ENCODE results near the gene SRPK2. TPM values are rescaled to one million over a fixed set of nuclear protein-coding genes. Genes with fewer than 3 reads are reported as not detected.
A peak's percentile ranks its signal among the peaks of the same experiment; 100 is the strongest.

The SRPK2 gene
- total RNA-seq, 2 donors from 2014 or later, result 60.3 to 76.2 TPM

DNA sequence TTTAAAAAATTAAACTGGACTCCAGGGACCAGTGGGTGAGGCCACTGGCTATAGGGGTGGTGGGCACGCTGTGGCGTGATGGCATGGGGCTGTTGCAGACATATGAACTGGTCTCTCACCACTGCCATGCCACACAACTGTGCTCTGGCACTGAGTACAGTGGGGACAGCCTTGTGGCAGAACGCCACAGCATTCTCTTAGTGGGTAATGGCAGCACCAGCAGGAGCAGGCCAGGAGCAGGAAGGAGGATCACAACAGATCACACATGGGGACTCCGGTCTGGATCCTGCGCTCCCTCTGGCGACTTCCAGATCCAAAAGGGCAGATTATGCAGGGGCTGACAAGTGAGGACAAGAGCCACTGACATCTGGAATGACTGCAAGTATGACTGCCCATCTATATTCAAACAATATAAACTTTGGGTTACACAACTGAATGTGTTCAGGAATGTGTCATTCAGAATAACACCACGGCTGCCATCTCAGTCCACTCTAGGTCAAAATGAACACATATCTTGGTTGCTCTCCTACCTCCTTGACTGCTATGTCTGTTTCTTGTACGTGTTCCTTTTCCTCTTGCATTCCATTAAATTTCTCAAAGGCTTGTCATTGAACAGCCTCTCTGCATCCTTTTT is 198.7 kb downstream of the SRPK2 start:
- no peak for DNase-seq

DNA sequence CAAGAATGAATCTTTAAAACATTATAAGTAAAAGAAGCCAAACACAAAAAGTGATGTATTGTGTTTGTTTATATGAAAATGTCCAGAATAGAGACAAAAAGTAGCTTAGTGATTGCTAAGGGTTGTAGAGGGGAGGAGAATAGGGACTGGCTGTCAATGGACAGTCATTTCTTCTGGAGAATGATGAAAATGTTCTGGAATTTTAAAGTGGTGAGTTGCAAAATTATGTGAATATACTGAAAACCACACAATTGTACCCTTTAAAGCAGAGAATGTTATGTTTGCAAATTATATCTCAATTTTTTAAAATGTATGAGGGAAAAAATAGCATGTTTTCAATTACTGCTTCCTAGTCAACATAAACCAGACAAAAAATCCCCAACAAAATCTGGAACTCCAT is 200.5 kb downstream of the SRPK2 start:
- H3K27ac ChIP-seq (ENCODE audit: low read depth, low read length), result no peak overlapping the region
- Mint-ChIP-seq H3K4me3 (no peak overlapping the region), H3K36me3 (ENCODE audit: low read depth) (no peaks in the 10 kb centered on the region), H3K27me3 (ENCODE audit: insufficient read depth) (no peaks in the 10 kb centered on the region), H3K27ac (no peak overlapping the region), H3K9me3 (no peaks in the 10 kb centered on the region), H3K4me1 (no peaks in the 10 kb centered on the region)
- no peaks in the 10 kb centered on the region for H3K36me3 ChIP-seq (ENCODE audit: control insufficient read depth, insufficient read depth, low read length)
- H3K9me3 ChIP-seq (ENCODE audit: control insufficient read depth, low read length), result no peaks in the 10 kb centered on the region
- H3K9ac ChIP-seq (ENCODE audit: extremely low read depth, low read length, poor library complexity, severe bottlenecking), result no peak overlapping the region
- TF ChIP-seq, protein P1, sequence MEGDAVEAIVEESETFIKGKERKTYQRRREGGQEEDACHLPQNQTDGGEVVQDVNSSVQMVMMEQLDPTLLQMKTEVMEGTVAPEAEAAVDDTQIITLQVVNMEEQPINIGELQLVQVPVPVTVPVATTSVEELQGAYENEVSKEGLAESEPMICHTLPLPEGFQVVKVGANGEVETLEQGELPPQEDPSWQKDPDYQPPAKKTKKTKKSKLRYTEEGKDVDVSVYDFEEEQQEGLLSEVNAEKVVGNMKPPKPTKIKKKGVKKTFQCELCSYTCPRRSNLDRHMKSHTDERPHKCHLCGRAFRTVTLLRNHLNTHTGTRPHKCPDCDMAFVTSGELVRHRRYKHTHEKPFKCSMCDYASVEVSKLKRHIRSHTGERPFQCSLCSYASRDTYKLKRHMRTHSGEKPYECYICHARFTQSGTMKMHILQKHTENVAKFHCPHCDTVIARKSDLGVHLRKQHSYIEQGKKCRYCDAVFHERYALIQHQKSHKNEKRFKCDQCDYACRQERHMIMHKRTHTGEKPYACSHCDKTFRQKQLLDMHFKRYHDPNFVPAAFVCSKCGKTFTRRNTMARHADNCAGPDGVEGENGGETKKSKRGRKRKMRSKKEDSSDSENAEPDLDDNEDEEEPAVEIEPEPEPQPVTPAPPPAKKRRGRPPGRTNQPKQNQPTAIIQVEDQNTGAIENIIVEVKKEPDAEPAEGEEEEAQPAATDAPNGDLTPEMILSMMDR (conservative IDR thresholded peaks at IDR 0.05), result no peak
- H3K4me3 ChIP-seq (ENCODE audit: low read length), result no peak overlapping the region
- H3K27me3 ChIP-seq (ENCODE audit: control insufficient read depth, insufficient read depth, low read length, poor library complexity, severe bottlenecking), result no peaks in the 10 kb centered on the region
- DNase-seq, result no peak
- H3K4me1 ChIP-seq (ENCODE audit: control insufficient read depth, insufficient read depth, low read length), result no peaks in the 10 kb centered on the region

More for the DNA sequence above, 198.7 kb downstream of the SRPK2 start:
- H3K9ac ChIP-seq (ENCODE audit: extremely low read depth, low read length, poor library complexity, severe bottlenecking), result no peak overlapping the region
- no peaks in the 10 kb centered on the region for H3K36me3 Mint-ChIP-seq (ENCODE audit: low read depth)
- no peak overlapping the region for H3K4me3 Mint-ChIP-seq
- no peaks in the 10 kb centered on the region for H3K27me3 Mint-ChIP-seq (ENCODE audit: insufficient read depth)
- H3K4me3 ChIP-seq (ENCODE audit: low read length), result no peak overlapping the region
- peak overlapping the region; percentile 28 for H3K27ac Mint-ChIP-seq
- H3K36me3 ChIP-seq (ENCODE audit: control insufficient read depth, insufficient read depth, low read length), result no peaks in the 10 kb centered on the region
- H3K4me1 Mint-ChIP-seq, result no peaks in the 10 kb centered on the region
- H3K4me1 ChIP-seq (ENCODE audit: control insufficient read depth, insufficient read depth, low read length), result no peaks in the 10 kb centered on the region
- TF ChIP-seq, protein P1 (conservative IDR thresholded peaks at IDR 0.05), result no peak
- H3K9me3 Mint-ChIP-seq, result no peaks in the 10 kb centered on the region
- no peak overlapping the region for H3K27ac ChIP-seq (ENCODE audit: low read depth, low read length)
- WGBS, 2 experiments (ENCODE audit: insufficient coverage in 1 of 2, insufficient read length in 1 of 2), result 90 to 93% methylated on average over 6 to 8 of the region's 8 CpGs
- no peaks in the 10 kb centered on the region for H3K9me3 ChIP-seq (ENCODE audit: control insufficient read depth, low read length)
- H3K27me3 ChIP-seq (ENCODE audit: control insufficient read depth, insufficient read depth, low read length, poor library complexity, severe bottlenecking), result no peaks in the 10 kb centered on the region

DNA sequence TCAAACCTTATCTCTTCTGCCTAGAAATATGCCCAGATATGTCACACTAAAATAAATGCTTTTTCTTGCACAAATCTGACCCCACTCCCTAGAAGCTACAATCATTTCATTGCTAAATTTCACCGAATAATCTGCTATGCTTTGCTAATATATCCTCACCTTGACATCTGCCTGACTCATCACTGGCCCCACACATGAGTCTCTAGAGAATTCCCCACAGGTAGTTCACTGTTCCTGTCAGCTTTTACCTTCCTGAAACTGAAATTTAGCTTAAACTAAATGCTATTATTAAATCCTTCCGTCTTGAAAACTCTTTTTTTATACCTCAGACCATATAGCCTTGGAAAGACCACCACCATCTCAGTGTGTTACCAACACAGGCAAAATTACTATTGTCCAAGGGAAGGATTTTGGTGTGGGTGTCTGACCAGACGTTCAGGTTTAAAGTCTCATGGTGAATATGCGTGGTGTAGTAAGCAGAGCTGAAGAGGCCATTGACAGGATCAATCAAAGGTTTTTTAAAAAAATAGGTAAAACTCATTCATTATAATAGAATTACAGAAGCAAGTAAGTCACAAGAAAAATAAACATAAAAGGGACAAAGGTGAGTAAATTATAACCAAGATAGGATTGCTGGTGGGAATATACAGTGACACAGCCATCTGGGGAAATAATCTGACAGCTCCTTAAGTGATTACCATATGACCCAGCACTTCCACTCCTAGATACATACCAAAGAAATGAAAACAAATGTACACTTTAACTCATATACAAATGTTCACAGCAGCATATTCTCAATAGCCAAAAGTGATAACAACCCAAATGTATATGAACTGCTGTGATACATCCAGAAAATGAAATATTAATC is 201.2 kb downstream of the SRPK2 start:
- H3K4me3 Mint-ChIP-seq, result no peak overlapping the region
- WGBS, 2 experiments (ENCODE audit: insufficient coverage in 1 of 2, insufficient read length in 1 of 2), result 90 to 100% methylated on average over 1 to 4 of the region's 4 CpGs
- Histone ChIP-seq H3K9ac (ENCODE audit: extremely low read depth, low read length, poor library complexity, severe bottlenecking) (no peak overlapping the region), H3K27ac (ENCODE audit: low read depth, low read length) (no peak overlapping the region), H3K4me3 (ENCODE audit: low read length) (no peak overlapping the region), H3K9me3 (ENCODE audit: control insufficient read depth, low read length) (no peaks in the 10 kb centered on the region), H3K36me3 (ENCODE audit: control insufficient read depth, insufficient read depth, low read length) (no peaks in the 10 kb centered on the region), H3K4me1 (ENCODE audit: control insufficient read depth, insufficient read depth, low read length) (no peaks in the 10 kb centered on the region), H3K27me3 (ENCODE audit: control insufficient read depth, insufficient read depth, low read length, poor library complexity, severe bottlenecking) (no peaks in the 10 kb centered on the region)
- no peaks in the 10 kb centered on the region for H3K9me3 Mint-ChIP-seq
- H3K27me3 Mint-ChIP-seq (ENCODE audit: insufficient read depth), result no peaks in the 10 kb centered on the region
- H3K27ac Mint-ChIP-seq, result no peak overlapping the region
- H3K36me3 Mint-ChIP-seq (ENCODE audit: low read depth), result no peaks in the 10 kb centered on the region
- DNase-seq, result no peak
- TF ChIP-seq, protein P1 (conservative IDR thresholded peaks at IDR 0.05), result no peak
- no peaks in the 10 kb centered on the region for H3K4me1 Mint-ChIP-seq
